Ishikawa (cell line): ENCODE data around the gene CLIP4.
A peak's percentile ranks its signal among the peaks of the same experiment; 100 is the strongest.

ENCODE experiments used
- RAD21 ChIP-seq: IDR thresholded peaks from 2 replicates; pipeline ENCODE4 v1.6.1; 2012; ENCODE audit warnings: low read depth
- TAF1 ChIP-seq: IDR thresholded peaks from 2 replicates; pipeline ENCODE4 v1.6.1; 2012; ENCODE audit warnings: low read depth, mild to moderate bottlenecking
- TF ChIP-seq, protein P1 (sequence below): IDR thresholded peaks from 2 replicates; pipeline ENCODE4 v1.6.1; 2012
- TF ChIP-seq, protein P2 (sequence below): IDR thresholded peaks from 2 replicates; pipeline ENCODE4 v1.6.1; 2012; ENCODE audit warnings: low read depth, mild to moderate bottlenecking

DNA sequence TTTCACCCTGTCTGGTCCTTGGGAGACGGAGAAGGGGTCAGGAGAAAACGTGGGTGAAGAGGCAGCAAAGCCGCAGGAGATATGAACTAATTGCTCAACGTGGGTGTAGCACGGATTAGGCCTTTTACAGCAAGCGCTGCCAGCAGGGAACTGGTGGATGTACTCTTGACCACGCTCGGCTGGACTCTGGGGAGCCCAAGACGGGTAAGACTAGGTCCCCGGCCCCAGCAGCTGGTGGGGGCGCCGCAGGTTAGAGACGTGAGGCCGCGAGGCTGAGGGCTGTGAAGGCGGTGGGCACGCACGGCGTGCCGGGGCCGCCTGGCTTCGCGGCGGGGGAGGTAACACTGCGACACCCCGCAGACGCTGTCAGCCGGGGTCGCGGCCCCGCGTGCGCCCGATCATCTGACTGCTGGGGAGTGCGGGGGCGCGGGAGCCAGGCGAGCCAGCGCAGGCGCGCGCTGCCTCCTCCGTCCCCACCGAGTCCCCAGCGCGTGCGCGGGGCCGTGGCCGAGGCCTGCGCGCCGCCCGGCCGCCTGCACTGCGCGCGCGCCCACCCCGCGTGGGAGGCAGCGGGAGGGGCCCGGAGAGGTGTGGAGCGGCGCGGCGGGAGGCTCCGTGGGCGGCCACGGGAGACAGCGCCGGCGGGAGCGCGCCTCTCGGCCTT is at the start of gene CLIP4:
- TF ChIP-seq, protein P1, sequence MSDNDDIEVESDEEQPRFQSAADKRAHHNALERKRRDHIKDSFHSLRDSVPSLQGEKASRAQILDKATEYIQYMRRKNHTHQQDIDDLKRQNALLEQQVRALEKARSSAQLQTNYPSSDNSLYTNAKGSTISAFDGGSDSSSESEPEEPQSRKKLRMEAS = peak; percentile 47; the same call in 1 of the 2 replicates
- TF ChIP-seq RAD21 (no peak), TAF1 (no peak; the same call in 1 of the 2 replicates)
- TF ChIP-seq, protein P2, sequence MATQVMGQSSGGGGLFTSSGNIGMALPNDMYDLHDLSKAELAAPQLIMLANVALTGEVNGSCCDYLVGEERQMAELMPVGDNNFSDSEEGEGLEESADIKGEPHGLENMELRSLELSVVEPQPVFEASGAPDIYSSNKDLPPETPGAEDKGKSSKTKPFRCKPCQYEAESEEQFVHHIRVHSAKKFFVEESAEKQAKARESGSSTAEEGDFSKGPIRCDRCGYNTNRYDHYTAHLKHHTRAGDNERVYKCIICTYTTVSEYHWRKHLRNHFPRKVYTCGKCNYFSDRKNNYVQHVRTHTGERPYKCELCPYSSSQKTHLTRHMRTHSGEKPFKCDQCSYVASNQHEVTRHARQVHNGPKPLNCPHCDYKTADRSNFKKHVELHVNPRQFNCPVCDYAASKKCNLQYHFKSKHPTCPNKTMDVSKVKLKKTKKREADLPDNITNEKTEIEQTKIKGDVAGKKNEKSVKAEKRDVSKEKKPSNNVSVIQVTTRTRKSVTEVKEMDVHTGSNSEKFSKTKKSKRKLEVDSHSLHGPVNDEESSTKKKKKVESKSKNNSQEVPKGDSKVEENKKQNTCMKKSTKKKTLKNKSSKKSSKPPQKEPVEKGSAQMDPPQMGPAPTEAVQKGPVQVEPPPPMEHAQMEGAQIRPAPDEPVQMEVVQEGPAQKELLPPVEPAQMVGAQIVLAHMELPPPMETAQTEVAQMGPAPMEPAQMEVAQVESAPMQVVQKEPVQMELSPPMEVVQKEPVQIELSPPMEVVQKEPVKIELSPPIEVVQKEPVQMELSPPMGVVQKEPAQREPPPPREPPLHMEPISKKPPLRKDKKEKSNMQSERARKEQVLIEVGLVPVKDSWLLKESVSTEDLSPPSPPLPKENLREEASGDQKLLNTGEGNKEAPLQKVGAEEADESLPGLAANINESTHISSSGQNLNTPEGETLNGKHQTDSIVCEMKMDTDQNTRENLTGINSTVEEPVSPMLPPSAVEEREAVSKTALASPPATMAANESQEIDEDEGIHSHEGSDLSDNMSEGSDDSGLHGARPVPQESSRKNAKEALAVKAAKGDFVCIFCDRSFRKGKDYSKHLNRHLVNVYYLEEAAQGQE = no peak
